PC-3 (cell line): ENCODE data around the gene OR10A6. TPM values are rescaled to one million over a fixed set of nuclear protein-coding genes. Genes with fewer than 3 reads are reported as not detected.

Experiments
- ATAC-seq: fragments of 200-7000 bp; cut with Tn5 transposase; 2 replicates; pipeline ENCODE4 v1.9.1; 2020; ENCODE audit warnings: mild to moderate bottlenecking, moderate library complexity
- BruUV-seq: library from RNA; stranded (reverse); fragments of 400-500 nt; replicated peaks from 2 replicates; lab custom pipeline; 2021; lab: Mats Ljungman, UMichigan
- CTCF ChIA-PET: fragments of 300-600 bp; sonication (Branson Sonifier 250); formaldehyde crosslinking; loops from one replicate; lab custom pipeline; 2022; ENCODE audit warnings: antibody characterized with exemption; lab: Charles Lee
- POLR2A ChIA-PET: fragments of 300-600 bp; sonication (Branson Sonifier 250); formaldehyde crosslinking; loops from one replicate; lab custom pipeline; 2022; ENCODE audit warnings: antibody characterized with exemption; ENCODE audit not compliant: unreplicated experiment; lab: Charles Lee
- DNase-seq: peaks from one replicate; pipeline ENCODE4 v3.0.0-alpha.2; 2015
- H2AFZ ChIP-seq: fragments of 300-600 bp; sonication (generic); 2 replicates; pipeline ENCODE4 v1.6.0; 2016; ENCODE audit warnings: antibody characterized with exemption, low read length
- H3F3A ChIP-seq: fragments of 300-600 bp; sonication (generic); one replicate; pipeline ENCODE4 v1.6.0; 2017; ENCODE audit warnings: antibody characterized with exemption, low read length, control low read depth, mild to moderate bottlenecking; ENCODE audit not compliant: unreplicated experiment
- H3K27ac ChIP-seq: fragments of 300-600 bp; sonication (generic); 2 replicates; pipeline ENCODE4 v1.5.1; 2016; ENCODE audit warnings: mild to moderate bottlenecking, low read length
- H3K27me3 ChIP-seq: fragments of 300-600 bp; sonication (generic); 2 replicates; pipeline ENCODE4 v1.6.1; 2016; ENCODE audit warnings: low read length, mixed read lengths
- H3K36me3 ChIP-seq: fragments of 300-600 bp; sonication (generic); 2 replicates; pipeline ENCODE4 v1.6.1; 2016; ENCODE audit warnings: low read depth, mixed run types, low read length, mixed read lengths
- H3K4me1 ChIP-seq: fragments of 300-600 bp; sonication (generic); 2 replicates; pipeline ENCODE4 v1.5.1; 2016; ENCODE audit warnings: low read length; ENCODE audit not compliant: insufficient read depth
- H3K4me2 ChIP-seq: fragments of 300-600 bp; sonication (generic); 2 replicates; pipeline ENCODE4 v1.6.0; 2016; ENCODE audit warnings: low read length
- H3K4me3 ChIP-seq: fragments of 300-600 bp; sonication (generic); 2 replicates; pipeline ENCODE4 v1.5.1; 2016; ENCODE audit warnings: mild to moderate bottlenecking, low read length, mixed read lengths
- H3K79me2 ChIP-seq: fragments of 300-600 bp; sonication (generic); 2 replicates; pipeline ENCODE4 v1.6.1; 2017; ENCODE audit warnings: low read length, mixed read lengths
- H3K9ac ChIP-seq: fragments of 300-600 bp; sonication (generic); 2 replicates; pipeline ENCODE4 v1.6.0; 2016; ENCODE audit warnings: mild to moderate bottlenecking, low read length
- H3K9me2 ChIP-seq: fragments of 300-600 bp; sonication (generic); replicated peaks from 2 replicates; pipeline ENCODE4 v1.6.1; 2016; ENCODE audit warnings: mixed run types, low read length, mixed read lengths
- H3K9me3 ChIP-seq: fragments of 300-600 bp; sonication (generic); 2 replicates; pipeline ENCODE4 v1.6.1; 2016; ENCODE audit warnings: low read length, mixed read lengths
- H4K20me1 ChIP-seq: fragments of 300-600 bp; sonication (generic); 2 replicates; pipeline ENCODE4 v1.6.1; 2016; ENCODE audit warnings: low read length, mixed read lengths
- EZH2 ChIP-seq: fragments of 300-600 bp; sonication (generic); IDR thresholded peaks from one replicate; pipeline ENCODE4 v1.6.1; 2017; ENCODE audit warnings: antibody characterized with exemption, mild to moderate bottlenecking, low read length; ENCODE audit not compliant: unreplicated experiment
- EZH2phosphoT487 ChIP-seq: fragments of 300-600 bp; sonication (generic); IDR thresholded peaks from 2 replicates; pipeline ENCODE4 v1.6.1; 2018; ENCODE audit warnings: mild to moderate bottlenecking, antibody characterized with exemption, low read length, borderline replicate concordance
- intact Hi-C: fragments of 100-400 bp; cut with micrococcal nuclease; formaldehyde crosslinking; loops from 2 replicates; pipeline ENCODE4 v1.9.0; 2023
- total RNA-seq: library from RNA; depleted of rRNA; stranded (reverse); fragments of >200 nt; gene quantifications from 2 replicates; pipeline ENCODE4 v1.2.3, GENCODE V29; 2014
- TF ChIP-seq, protein P1 (sequence below): fragments of 300-600 bp; sonication (generic); conservative IDR thresholded peaks from 2 replicates; pipeline ENCODE4 v1.5.1; 2017; ENCODE audit warnings: antibody characterized with exemption, low read depth, mild to moderate bottlenecking, low read length

The OR10A6 gene
- total RNA-seq, 1 experiment from 2014 or later = not detected

DNA sequence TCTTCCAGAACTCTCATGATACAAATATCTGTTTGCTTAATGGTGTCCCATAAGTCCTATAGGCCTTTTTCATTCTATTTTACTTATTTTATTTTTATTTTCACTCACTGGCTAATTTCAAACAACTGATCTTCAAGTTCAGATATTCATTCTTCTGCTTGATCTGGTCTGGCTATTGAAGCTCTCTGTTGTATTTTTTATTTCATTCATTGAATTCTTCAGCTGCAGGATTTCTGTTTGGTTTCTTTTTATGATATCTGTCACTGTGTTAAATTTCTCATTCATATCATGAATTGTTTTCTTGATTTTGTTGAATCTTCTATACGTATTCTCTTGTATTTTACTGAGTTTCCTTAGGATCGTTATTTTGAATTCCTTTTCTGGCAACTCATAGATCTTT lies 13.1 kb upstream of the OR10A6 start:
- no peak overlapping the region for H3K9ac ChIP-seq
- no peak overlapping the region for H3K27ac ChIP-seq
- no peaks in the 10 kb centered on the region for H3F3A ChIP-seq
- ATAC-seq (no peak), DNase-seq (no peak)
- ChIA-PET CTCF (no interaction called here), POLR2A (no interaction called here)
- H3K4me3 ChIP-seq = no peak overlapping the region
- no peak for TF ChIP-seq EZH2phosphoT487
- TF ChIP-seq EZH2 = no peak
- TF ChIP-seq, protein P1, sequence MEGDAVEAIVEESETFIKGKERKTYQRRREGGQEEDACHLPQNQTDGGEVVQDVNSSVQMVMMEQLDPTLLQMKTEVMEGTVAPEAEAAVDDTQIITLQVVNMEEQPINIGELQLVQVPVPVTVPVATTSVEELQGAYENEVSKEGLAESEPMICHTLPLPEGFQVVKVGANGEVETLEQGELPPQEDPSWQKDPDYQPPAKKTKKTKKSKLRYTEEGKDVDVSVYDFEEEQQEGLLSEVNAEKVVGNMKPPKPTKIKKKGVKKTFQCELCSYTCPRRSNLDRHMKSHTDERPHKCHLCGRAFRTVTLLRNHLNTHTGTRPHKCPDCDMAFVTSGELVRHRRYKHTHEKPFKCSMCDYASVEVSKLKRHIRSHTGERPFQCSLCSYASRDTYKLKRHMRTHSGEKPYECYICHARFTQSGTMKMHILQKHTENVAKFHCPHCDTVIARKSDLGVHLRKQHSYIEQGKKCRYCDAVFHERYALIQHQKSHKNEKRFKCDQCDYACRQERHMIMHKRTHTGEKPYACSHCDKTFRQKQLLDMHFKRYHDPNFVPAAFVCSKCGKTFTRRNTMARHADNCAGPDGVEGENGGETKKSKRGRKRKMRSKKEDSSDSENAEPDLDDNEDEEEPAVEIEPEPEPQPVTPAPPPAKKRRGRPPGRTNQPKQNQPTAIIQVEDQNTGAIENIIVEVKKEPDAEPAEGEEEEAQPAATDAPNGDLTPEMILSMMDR = no peak
- no TSS peak for BruUV-seq
- H4K20me1 ChIP-seq = no peaks in the 10 kb centered on the region
- H3K79me2 ChIP-seq = no peaks in the 10 kb centered on the region
- no peaks in the 10 kb centered on the region for H3K9me2 ChIP-seq
- no peaks in the 10 kb centered on the region for H3K4me1 ChIP-seq
- H3K9me3 ChIP-seq = 0 out of 2 replicates have a peak, but pooled peaks cover 10% of the 10 kb centered on the region
- H2AFZ ChIP-seq = no peak overlapping the region
- H3K36me3 ChIP-seq = no peaks in the 10 kb centered on the region; the same call in 1 of the 2 replicates
- intact Hi-C loops = no loop called here
- H3K27me3 ChIP-seq = no peaks in the 10 kb centered on the region
- H3K4me2 ChIP-seq = no peak overlapping the region

DNA sequence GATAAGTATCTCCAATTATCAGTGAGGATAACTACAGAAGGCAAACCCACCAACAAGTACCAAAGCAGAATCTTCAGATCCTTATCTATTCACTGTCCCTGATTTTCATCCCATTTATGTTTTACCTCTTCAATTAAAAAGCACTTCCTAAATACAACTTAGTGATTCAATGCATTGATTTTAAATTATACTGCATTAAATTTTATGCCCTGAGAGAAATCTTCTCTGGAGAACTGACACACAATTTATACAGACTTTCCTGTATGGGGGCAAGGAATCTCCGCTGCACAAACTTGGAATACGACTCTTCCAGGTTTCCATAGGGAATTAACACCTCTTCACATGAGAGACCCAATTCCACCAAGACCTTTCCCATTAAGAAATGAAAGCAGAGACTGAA lies 10.5 kb upstream of the OR10A6 start, which contains the start of gene OR10A3:
Gene OR10A3 (minus strand): TSS at position 101 of the 400 bp plus-strand sequence. CDS start 2,188 bp downstream, outside the sequence.
- Histone ChIP-seq H3K4me2 (no peak within 1 kb of the TSS), H3K4me1 (0 out of 2 replicates have a peak, but pooled peaks cover 5% of the 10 kb centered on the region), H3K9ac (no peak within 1 kb of the TSS), H3K36me3 (no peaks in the 10 kb centered on the region; the same call in 1 of the 2 replicates), H4K20me1 (no peaks in the 10 kb centered on the region), H3K27me3 (no peaks in the 10 kb centered on the region), H2AFZ (no peak within 1 kb of the TSS), H3K27ac (no peak within 1 kb of the TSS), H3K79me2 (no peaks in the 10 kb centered on the region), H3K4me3 (no peak within 1 kb of the TSS), H3K9me2 (no peaks in the 10 kb centered on the region), H3F3A (no peaks in the 10 kb centered on the region), H3K9me3 (0 out of 2 replicates have a peak, but pooled peaks cover 10% of the 10 kb centered on the region)
- TF ChIP-seq, protein P1 = no peak
- TF ChIP-seq EZH2phosphoT487 (no peak), EZH2 (no peak)
- ChIA-PET CTCF (no interaction called here), POLR2A (no interaction called here)
- no TSS peak for BruUV-seq
- DNase-seq (no peak), ATAC-seq (no peak)
- intact Hi-C loops = no loop called here

DNA sequence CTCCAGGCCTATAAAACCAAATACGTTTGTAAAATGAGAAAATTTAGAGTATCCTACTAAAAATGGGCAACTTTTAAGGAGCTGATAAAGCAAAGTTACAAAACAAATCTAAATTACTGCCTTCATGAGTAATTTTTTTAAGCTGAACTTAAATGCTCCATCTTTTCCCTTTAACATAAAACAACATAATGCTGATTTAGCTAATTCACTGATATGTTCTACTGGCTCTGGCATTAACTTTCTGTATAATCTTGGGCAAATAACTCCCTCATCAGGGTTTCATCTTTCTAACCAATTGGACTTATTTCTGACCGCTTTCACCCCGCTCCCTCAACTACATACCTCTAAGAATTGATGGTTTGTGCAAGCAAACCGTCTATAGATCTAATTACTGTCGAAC lies 10.1 kb upstream of the OR10A6 start:
- Histone ChIP-seq H3K36me3 (no peaks in the 10 kb centered on the region; the same call in 1 of the 2 replicates), H3K4me2 (no peak overlapping the region), H3K9ac (no peak overlapping the region), H3K4me3 (no peak overlapping the region), H2AFZ (no peak overlapping the region), H3K79me2 (no peaks in the 10 kb centered on the region), H3K9me3 (0 out of 2 replicates have a peak, but pooled peaks cover 10% of the 10 kb centered on the region), H3K9me2 (no peaks in the 10 kb centered on the region), H3K27ac (no peak overlapping the region), H3K4me1 (peaks cover 9% of the 10 kb centered on the region; the same call in 1 of the 2 replicates), H4K20me1 (no peaks in the 10 kb centered on the region), H3F3A (no peaks in the 10 kb centered on the region), H3K27me3 (no peaks in the 10 kb centered on the region)
- BruUV-seq = no TSS peak
- ATAC-seq = no peak
- TF ChIP-seq, protein P1 = no peak
- TF ChIP-seq EZH2 (no peak), EZH2phosphoT487 (no peak)
- intact Hi-C loops = no loop called here
- ChIA-PET POLR2A (no interaction called here), CTCF (no interaction called here)
- no peak for DNase-seq
